Epithelial cell of proximal tubule (primary cell): Measurements from ENCODE around the gene FN3KRP. TPM values are rescaled to one million over a fixed set of nuclear protein-coding genes. Genes with fewer than 3 reads are reported as not detected.

Experiments used
- DNase-seq: peaks from one replicate; pipeline ENCODE4 v3.0.0-alpha.2; 2011; ENCODE audit warnings: low read depth
- H3K4me3 ChIP-seq: 2 replicates; pipeline ENCODE4 v1.5.1; 2011; ENCODE audit warnings: low read depth, mild to moderate bottlenecking, low read length
- CTCF ChIP-seq: conservative IDR thresholded peaks from 2 replicates; pipeline ENCODE4 v1.5.1; 2012; ENCODE audit warnings: low read depth, mild to moderate bottlenecking, low read length
- total RNA-seq: library from RNA; depleted of rRNA; stranded (reverse); fragments of >200 nt; gene quantifications from 2 replicates; pipeline ENCODE4 v1.2.3, GENCODE V29; 2015

The FN3KRP gene
- total RNA-seq, 1 donor from 2014 or later, result 25.4 TPM

- TF ChIP-seq CTCF, result no peak
- H3K4me3 ChIP-seq, result no peak overlapping the region
- no peak for DNase-seq
These were observed 33.9 kb downstream of the FN3KRP start for GRCh38 chr17:82750241-82750908.

DNA sequence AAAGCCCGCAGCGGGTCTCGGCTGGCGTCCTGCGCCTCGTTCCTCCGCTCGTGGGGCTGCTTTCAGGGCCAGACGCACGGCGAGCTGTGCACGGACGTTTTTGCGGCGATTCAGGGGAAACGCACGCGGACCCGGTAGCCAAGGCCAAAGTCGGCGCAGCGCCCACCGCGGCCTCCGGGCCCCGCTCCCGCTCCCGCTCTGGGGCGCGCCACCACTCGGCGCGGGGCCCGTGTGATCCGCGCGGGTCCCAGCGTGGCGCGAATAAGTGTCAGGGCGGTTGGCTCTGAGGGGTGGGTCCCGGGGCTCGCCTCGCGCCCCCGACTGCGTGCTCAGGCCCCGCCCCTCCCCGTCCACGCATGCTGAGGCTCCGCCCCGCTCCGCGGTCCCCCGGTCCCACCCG is 34.7 kb downstream of the FN3KRP start:
- no peak for TF ChIP-seq CTCF
- H3K4me3 ChIP-seq, result peak overlapping the region; percentile 41
- DNase-seq, result no peak

- H3K4me3 ChIP-seq, result peak within 1 kb of the TSS; percentile 91
- DNase-seq, result no peak
- no peak for TF ChIP-seq CTCF
These were observed 35.3 kb downstream of the FN3KRP start, which contains the start of gene TBCD for GRCh38 chr17:82751571-82752370. Gene TBCD (plus strand): TSS chr17:82752065. CDS start chr17:82752194, 129 bp downstream.

DNA sequence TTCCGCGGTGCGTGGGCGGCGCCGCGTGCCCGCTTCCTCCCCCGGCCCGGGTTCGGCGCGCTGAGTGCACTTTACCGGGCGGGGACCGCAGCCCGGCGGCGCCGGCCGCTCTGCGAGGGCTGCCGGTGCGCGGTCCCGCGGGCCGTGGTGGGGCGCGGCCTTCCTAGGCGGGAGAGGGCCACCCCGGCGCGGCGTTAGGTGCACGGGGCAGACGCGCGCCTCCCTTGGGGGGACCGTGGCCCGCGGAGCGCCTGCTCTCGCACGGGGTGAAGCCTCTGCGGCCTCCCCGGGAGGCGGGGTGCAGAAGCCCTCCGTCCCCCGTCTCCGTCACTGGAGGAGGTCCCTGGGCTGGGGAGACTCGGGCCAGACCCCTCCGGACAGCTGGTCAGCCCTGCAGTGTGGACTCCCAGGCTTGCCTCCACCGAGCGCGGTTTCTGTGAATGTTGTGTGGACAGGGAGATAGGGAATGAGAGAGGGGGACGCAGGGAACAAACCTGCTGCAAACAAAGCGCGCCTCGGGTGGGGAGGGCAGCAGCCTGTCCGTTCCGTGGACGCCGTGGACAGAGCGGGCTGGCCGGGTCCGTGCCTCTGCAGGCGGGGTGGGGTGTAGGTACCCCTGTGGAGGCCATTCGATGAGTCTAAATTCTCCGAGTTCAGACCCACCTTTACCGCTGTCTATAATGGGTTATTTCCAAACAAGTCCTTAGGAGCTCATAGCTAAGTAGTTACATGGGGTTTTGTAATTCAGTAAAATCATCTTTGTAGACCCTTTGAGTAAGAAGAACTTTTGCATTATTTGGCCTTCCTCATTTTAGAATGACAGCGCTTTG is 36.1 kb downstream of the FN3KRP start:
- H3K4me3 ChIP-seq, result peak overlapping the region; percentile 91
- no peak for TF ChIP-seq CTCF
- no peak for DNase-seq

DNA sequence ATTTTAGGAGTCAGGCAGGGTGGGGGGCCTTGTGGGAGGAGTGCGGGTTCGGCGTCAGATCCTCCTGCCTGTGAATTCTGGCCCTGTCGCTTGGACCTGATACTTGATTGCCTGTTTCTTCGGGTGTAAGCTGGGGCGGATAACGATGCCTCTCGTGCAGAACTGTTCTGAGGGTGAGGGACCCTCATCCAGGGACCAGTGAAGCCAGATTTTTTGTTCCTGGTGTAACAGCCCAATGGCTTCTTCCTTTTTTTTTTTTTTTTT is 36.6 kb downstream of the FN3KRP start:
- no peak for TF ChIP-seq CTCF
- no peak for DNase-seq
- peak overlapping the region; percentile 91 for H3K4me3 ChIP-seq

- DNase-seq, result no peak
- peak overlapping the region; percentile 13 for H3K4me3 ChIP-seq
- TF ChIP-seq CTCF, result no peak
These were observed 38.0 kb downstream of the FN3KRP start for GRCh38 chr17:82754297-82755208.
